H9 (cell line): ENCODE results near the gene PHACTR4. TPM values are rescaled to one million over a fixed set of nuclear protein-coding genes. Genes with fewer than 3 reads are reported as not detected.
A peak's percentile ranks its signal among the peaks of the same experiment; 100 is the strongest.

Experiments used
- DNase-seq: peaks from one replicate; pipeline ENCODE4 v3.0.0-alpha.2; 2017
- H2AFZ ChIP-seq: one replicate; pipeline ENCODE4 v1.6.1; 2013; ENCODE audit warnings: mild to moderate bottlenecking, low read length, control low read depth, moderate library complexity
- H2AK5ac ChIP-seq: 2 replicates; pipeline ENCODE4 v1.6.1; 2013; ENCODE audit warnings: low read length, control low read depth, mixed read lengths; ENCODE audit not compliant: insufficient read length
- H2BK120ac ChIP-seq: one replicate; pipeline ENCODE4 v1.6.1; 2013; ENCODE audit warnings: low read depth, mild to moderate bottlenecking, low read length, control low read depth, inconsistent platforms; ENCODE audit not compliant: poor library complexity, severe bottlenecking
- H2BK12ac ChIP-seq: 2 replicates; pipeline ENCODE4 v1.6.1; 2013; ENCODE audit warnings: low read length, control low read depth, mixed read lengths, low read depth; ENCODE audit not compliant: insufficient read length
- H2BK15ac ChIP-seq: 2 replicates; pipeline ENCODE4 v1.6.1; 2013; ENCODE audit warnings: low read depth, low read length, control low read depth
- H2BK20ac ChIP-seq: one replicate; pipeline ENCODE4 v1.6.1; 2013; ENCODE audit warnings: low read depth, mild to moderate bottlenecking, low read length, control low read depth, inconsistent platforms; ENCODE audit not compliant: poor library complexity, severe bottlenecking
- H2BK5ac ChIP-seq: 2 replicates; pipeline ENCODE4 v1.6.1; 2013; ENCODE audit warnings: low read length, control low read depth, mixed read lengths; ENCODE audit not compliant: insufficient read length
- H3K14ac ChIP-seq: 2 replicates; pipeline ENCODE4 v1.6.1; 2013; ENCODE audit warnings: low read length, control low read depth; ENCODE audit not compliant: insufficient read depth
- H3K18ac ChIP-seq: 2 replicates; pipeline ENCODE4 v1.6.1; 2013; ENCODE audit warnings: low read depth, mild to moderate bottlenecking, mixed read lengths, low read length, control low read depth; ENCODE audit not compliant: insufficient read length
- H3K23ac ChIP-seq: 2 replicates; pipeline ENCODE4 v1.6.1; 2013; ENCODE audit warnings: low read length, control low read depth, mixed read lengths, low read depth; ENCODE audit not compliant: insufficient read length
- H3K23me2 ChIP-seq: 2 replicates; pipeline ENCODE4 v1.6.1; 2013; ENCODE audit warnings: low read depth, mild to moderate bottlenecking, mixed read lengths, low read length, control low read depth; ENCODE audit not compliant: insufficient read length, poor library complexity, severe bottlenecking
- H3K27ac ChIP-seq: 2 replicates; pipeline ENCODE4 v1.5.1; 2013; ENCODE audit warnings: low read length, control low read depth, mixed read lengths, low read depth; ENCODE audit not compliant: insufficient read length
- H3K27me3 ChIP-seq: 2 replicates; pipeline ENCODE4 v1.6.1; 2013; ENCODE audit warnings: low read length, control low read depth, inconsistent platforms; ENCODE audit not compliant: insufficient read depth
- H3K4ac ChIP-seq: 2 replicates; pipeline ENCODE4 v1.6.1; 2013; ENCODE audit warnings: low read depth, mild to moderate bottlenecking, control low read depth, inconsistent platforms, low read length, moderate library complexity
- H3K4me1 ChIP-seq: 2 replicates; pipeline ENCODE4 v1.6.1; 2013; ENCODE audit warnings: low read length, control low read depth, inconsistent platforms; ENCODE audit not compliant: insufficient read depth
- H3K4me2 ChIP-seq: 2 replicates; pipeline ENCODE4 v1.6.1; 2013; ENCODE audit warnings: low read length, control low read depth, mixed read lengths; ENCODE audit not compliant: insufficient read length, insufficient read depth
- H3K56ac ChIP-seq: 2 replicates; pipeline ENCODE4 v1.6.1; 2013; ENCODE audit warnings: low read depth, mild to moderate bottlenecking, mixed read lengths, low read length, control low read depth; ENCODE audit not compliant: insufficient read length
- H3K79me1 ChIP-seq: 2 replicates; pipeline ENCODE4 v1.6.1; 2013; ENCODE audit warnings: low read depth, mild to moderate bottlenecking, moderate library complexity, low read length, control low read depth, inconsistent platforms; ENCODE audit not compliant: insufficient read depth, poor library complexity, severe bottlenecking
- H3K79me2 ChIP-seq: 2 replicates; pipeline ENCODE4 v1.6.1; 2013; ENCODE audit warnings: low read length, control low read depth, inconsistent platforms; ENCODE audit not compliant: insufficient read depth
- H3K9ac ChIP-seq: 2 replicates; pipeline ENCODE4 v1.6.1; 2013; ENCODE audit warnings: low read length, control low read depth, mixed read lengths; ENCODE audit not compliant: insufficient read length; ENCODE audit errors: extremely low read depth
- H3K9me3 ChIP-seq: one replicate; pipeline ENCODE4 v1.6.1; 2013; ENCODE audit warnings: low read depth, low read length, inconsistent platforms; ENCODE audit not compliant: control insufficient read depth
- H3T11ph ChIP-seq: one replicate; pipeline ENCODE4 v1.6.1; 2013; ENCODE audit warnings: mild to moderate bottlenecking, low read length, control low read depth, inconsistent platforms
- H4K20me1 ChIP-seq: one replicate; pipeline ENCODE4 v1.6.1; 2013; ENCODE audit not compliant: control insufficient read depth, insufficient read length, insufficient read depth
- H4K5ac ChIP-seq: 2 replicates; pipeline ENCODE4 v1.6.1; 2013; ENCODE audit warnings: low read depth, mild to moderate bottlenecking, mixed read lengths, low read length, control low read depth; ENCODE audit not compliant: insufficient read length
- H4K8ac ChIP-seq: replicated peaks from 2 replicates; pipeline ENCODE4 v1.6.1; 2013; ENCODE audit warnings: low read length, control low read depth, mixed read lengths, low read depth; ENCODE audit not compliant: insufficient read length
- H4K91ac ChIP-seq: 2 replicates; pipeline ENCODE4 v1.6.1; 2013; ENCODE audit warnings: low read depth, mild to moderate bottlenecking, moderate library complexity, mixed read lengths, low read length, control low read depth; ENCODE audit not compliant: insufficient read length
- H3K27ac Mint-ChIP-seq, 3 experiments: 2 replicates in 2 of 3; 3 replicates in 1 of 3; pipeline ENCODE4 v1.8.0; 2020 to 2021; ENCODE audit warnings: mixed read lengths in 3 of 3, mild to moderate bottlenecking in 1 of 3, moderate library complexity in 1 of 3
- H3K27me3 Mint-ChIP-seq: 2 replicates; pipeline ENCODE4 v1.8.0; 2021; ENCODE audit warnings: low read depth, mild to moderate bottlenecking, moderate library complexity, mixed read lengths
- H3K36me3 Mint-ChIP-seq, 3 experiments: 2 replicates in 2 of 3; 3 replicates in 1 of 3; pipeline ENCODE4 v1.8.0; 2020 to 2021; ENCODE audit warnings: low read depth in 3 of 3, mixed read lengths in 3 of 3; ENCODE audit not compliant: insufficient read depth in 1 of 3
- H3K4me1 Mint-ChIP-seq, 2 experiments: 2 replicates each; pipeline ENCODE4 v1.8.0; 2020; ENCODE audit warnings: mixed read lengths in 2 of 2
- H3K4me3 Mint-ChIP-seq, 2 experiments: 2 replicates in 1 of 2; 3 replicates in 1 of 2; pipeline ENCODE4 v1.8.0; 2020 to 2021; ENCODE audit warnings: mild to moderate bottlenecking in 2 of 2, mixed read lengths in 2 of 2, moderate library complexity in 1 of 2
- H3K9me3 Mint-ChIP-seq, 2 experiments: 2 replicates in 1 of 2; 3 replicates in 1 of 2; pipeline ENCODE4 v1.8.0; 2020; ENCODE audit warnings: mild to moderate bottlenecking in 2 of 2, mixed read lengths in 2 of 2, moderate library complexity in 1 of 2
- CTCF ChIP-seq: fragments of 200-600 bp; sonication (generic); conservative IDR thresholded peaks from 3 replicates; pipeline ENCODE4 v1.8.0; 2021; ENCODE audit warnings: antibody characterized with exemption, mild to moderate bottlenecking
- WGBS: extraction: QIAGEN DNeasy Blood & Tissue Kit; methylation state at CpG from one replicate; pipeline ENCODE4 v1.1.7; 2013; ENCODE audit warnings: missing lambda C conversion rate, low lambda C conversion rate, mixed read lengths; ENCODE audit not compliant: insufficient read length; ENCODE audit errors: extremely low coverage; 5-methylcytosine and 5-hydroxymethylcytosine counted together
- total RNA-seq: library from RNA; stranded (reverse); gene quantifications from 2 replicates; pipeline ENCODE4 v1.2.1, GENCODE V29; 2021

PHACTR4 gene
- total RNA-seq, 1 experiment from 2014 or later = 54.0 TPM

- Histone ChIP-seq H2BK120ac (no peak overlapping the region), H4K5ac (no peak overlapping the region), H3K79me1 (no peaks in the 10 kb centered on the region), H3K4me2 (no peak overlapping the region), H3K79me2 (no peaks in the 10 kb centered on the region), H2BK15ac (no peak overlapping the region), H2AFZ (no peak overlapping the region), H2BK12ac (no peak overlapping the region), H3K9me3 (no peaks in the 10 kb centered on the region), H3K4ac (no peak overlapping the region), H2AK5ac (no peak overlapping the region), H3K4me1 (no peaks in the 10 kb centered on the region), H4K8ac (no peak overlapping the region), H3K14ac (no peak overlapping the region), H3K23ac (no peak overlapping the region), H3K27ac (no peak overlapping the region), H3T11ph (no peak overlapping the region), H3K18ac (no peak overlapping the region), H4K91ac (no peak overlapping the region), H3K27me3 (no peaks in the 10 kb centered on the region), H2BK20ac (no peak overlapping the region), H2BK5ac (no peak overlapping the region), H3K56ac (no peak overlapping the region), H3K9ac (no peak overlapping the region), H3K23me2 (no peaks in the 10 kb centered on the region), H4K20me1 (no peaks in the 10 kb centered on the region)
- DNase-seq = no peak
- no peaks in the 10 kb centered on the region for H3K9me3 Mint-ChIP-seq
- no CpG with 5 or more reads among the region's 5 CpGs for WGBS
- peak overlapping the region in 1 of 3 experiments; percentile 67; a peak in 1 of 7 replicates for H3K27ac Mint-ChIP-seq
- no peak for TF ChIP-seq CTCF
- H3K4me3 Mint-ChIP-seq = no peak overlapping the region
- peaks cover 2 to 9% (median 6%) of the 10 kb centered on the region in 3 experiments; a peak in 4 of 7 replicates for H3K36me3 Mint-ChIP-seq
- no peaks in the 10 kb centered on the region for H3K27me3 Mint-ChIP-seq
- peaks cover 4 to 5% of the 10 kb centered on the region in 2 experiments for H3K4me1 Mint-ChIP-seq
These were observed 81.5 kb downstream of the PHACTR4 start for GRCh38 chr1:28451011-28451410.
